ENCODE results near the gene AGTPBP1.

The AGTPBP1 gene

GRCh38 chr9:85515021-85515420 lies 226.7 kb downstream of the AGTPBP1 start:
- Histone ChIP-seq H3K9ac (ENCODE audit: low read depth, low read length) (no peak overlapping the region), H3K4me2 (ENCODE audit: insufficient read depth, low read length) (no peak overlapping the region)
- TF ChIP-seq, protein P1, sequence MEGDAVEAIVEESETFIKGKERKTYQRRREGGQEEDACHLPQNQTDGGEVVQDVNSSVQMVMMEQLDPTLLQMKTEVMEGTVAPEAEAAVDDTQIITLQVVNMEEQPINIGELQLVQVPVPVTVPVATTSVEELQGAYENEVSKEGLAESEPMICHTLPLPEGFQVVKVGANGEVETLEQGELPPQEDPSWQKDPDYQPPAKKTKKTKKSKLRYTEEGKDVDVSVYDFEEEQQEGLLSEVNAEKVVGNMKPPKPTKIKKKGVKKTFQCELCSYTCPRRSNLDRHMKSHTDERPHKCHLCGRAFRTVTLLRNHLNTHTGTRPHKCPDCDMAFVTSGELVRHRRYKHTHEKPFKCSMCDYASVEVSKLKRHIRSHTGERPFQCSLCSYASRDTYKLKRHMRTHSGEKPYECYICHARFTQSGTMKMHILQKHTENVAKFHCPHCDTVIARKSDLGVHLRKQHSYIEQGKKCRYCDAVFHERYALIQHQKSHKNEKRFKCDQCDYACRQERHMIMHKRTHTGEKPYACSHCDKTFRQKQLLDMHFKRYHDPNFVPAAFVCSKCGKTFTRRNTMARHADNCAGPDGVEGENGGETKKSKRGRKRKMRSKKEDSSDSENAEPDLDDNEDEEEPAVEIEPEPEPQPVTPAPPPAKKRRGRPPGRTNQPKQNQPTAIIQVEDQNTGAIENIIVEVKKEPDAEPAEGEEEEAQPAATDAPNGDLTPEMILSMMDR (IDR thresholded peaks at IDR 0.05; ENCODE audit: borderline replicate concordance, extremely low read depth, low read length, poor library complexity, severe bottlenecking): no peak
- TF ChIP-seq EZH2 (IDR thresholded peaks at IDR 0.05; ENCODE audit: borderline replicate concordance, low read depth, low read length, severe bottlenecking): no peak

DNA sequence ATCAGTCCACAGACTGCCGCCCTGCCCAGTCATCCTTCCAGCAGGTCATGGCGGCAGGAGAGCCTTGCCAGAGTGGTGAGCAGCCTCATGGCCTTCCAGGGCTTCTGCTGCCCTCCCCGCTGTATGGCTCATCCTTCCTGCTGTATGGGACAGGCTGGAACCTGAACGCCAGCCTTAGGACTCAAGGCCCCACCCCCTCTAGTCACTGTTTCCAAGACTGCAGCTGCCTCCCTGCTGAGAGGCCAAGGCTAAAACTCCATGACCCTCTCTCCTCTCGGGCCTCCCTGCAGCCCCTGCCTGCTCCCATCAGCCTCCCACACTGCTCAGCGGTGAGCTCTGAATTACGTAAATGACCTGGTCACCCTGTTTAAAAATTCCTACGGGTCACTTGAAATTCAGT lies 227.5 kb downstream of the AGTPBP1 start:
- no peaks in the 10 kb centered on the region for H3K9me3 ChIP-seq (ENCODE audit: insufficient read depth, low read length, severe bottlenecking)
- no peaks in the 10 kb centered on the region for H3K36me3 ChIP-seq (ENCODE audit: insufficient read depth, low read length)
- no peaks in the 10 kb centered on the region for H3K79me2 ChIP-seq (ENCODE audit: insufficient read depth, low read length)
- no peaks in the 10 kb centered on the region for H4K20me1 ChIP-seq (ENCODE audit: insufficient read depth, low read length)
- no peak overlapping the region for H3K4me2 ChIP-seq (ENCODE audit: insufficient read depth, low read length)
- ATAC-seq (ENCODE audit: insufficient read depth, low read depth): no peak
- H2AFZ ChIP-seq (ENCODE audit: low read depth, low read length): no peak overlapping the region
- H3K9ac ChIP-seq (ENCODE audit: low read depth, low read length): no peak overlapping the region
- H3K27ac ChIP-seq (ENCODE audit: low read length): no peak overlapping the region
- no peak overlapping the region for H3K4me3 ChIP-seq (ENCODE audit: low read depth in 1 of 2, low read length in 2 of 2)
- no peaks in the 10 kb centered on the region for H3K4me1 ChIP-seq (ENCODE audit: insufficient read depth, low read length)
- no peak for DNase-seq
- H3K27me3 ChIP-seq (ENCODE audit: insufficient read depth, low read length, poor library complexity): no peaks in the 10 kb centered on the region
- TF ChIP-seq EZH2 (IDR thresholded peaks at IDR 0.05; ENCODE audit: borderline replicate concordance, low read depth, low read length, severe bottlenecking): no peak
- TF ChIP-seq, protein P1 (IDR thresholded peaks at IDR 0.05; ENCODE audit: borderline replicate concordance, extremely low read depth, low read length, poor library complexity, severe bottlenecking): no peak

More at GRCh38 chr9:85515021-85515420, 226.7 kb downstream of the AGTPBP1 start:
- Histone ChIP-seq H4K20me1 (ENCODE audit: insufficient read depth, low read length) (no peaks in the 10 kb centered on the region), H3K4me3 (ENCODE audit: low read depth in 1 of 2, low read length in 2 of 2) (no peak overlapping the region), H2AFZ (ENCODE audit: low read depth, low read length) (no peak overlapping the region), H3K27ac (ENCODE audit: low read length) (no peak overlapping the region), H3K79me2 (ENCODE audit: insufficient read depth, low read length) (no peaks in the 10 kb centered on the region), H3K4me1 (ENCODE audit: insufficient read depth, low read length) (no peaks in the 10 kb centered on the region), H3K9me3 (ENCODE audit: insufficient read depth, low read length, severe bottlenecking) (no peaks in the 10 kb centered on the region), H3K36me3 (ENCODE audit: insufficient read depth, low read length) (no peaks in the 10 kb centered on the region), H3K27me3 (ENCODE audit: insufficient read depth, low read length, poor library complexity) (no peaks in the 10 kb centered on the region)
- DNase-seq (no peak), ATAC-seq (ENCODE audit: insufficient read depth, low read depth) (no peak)

DNA sequence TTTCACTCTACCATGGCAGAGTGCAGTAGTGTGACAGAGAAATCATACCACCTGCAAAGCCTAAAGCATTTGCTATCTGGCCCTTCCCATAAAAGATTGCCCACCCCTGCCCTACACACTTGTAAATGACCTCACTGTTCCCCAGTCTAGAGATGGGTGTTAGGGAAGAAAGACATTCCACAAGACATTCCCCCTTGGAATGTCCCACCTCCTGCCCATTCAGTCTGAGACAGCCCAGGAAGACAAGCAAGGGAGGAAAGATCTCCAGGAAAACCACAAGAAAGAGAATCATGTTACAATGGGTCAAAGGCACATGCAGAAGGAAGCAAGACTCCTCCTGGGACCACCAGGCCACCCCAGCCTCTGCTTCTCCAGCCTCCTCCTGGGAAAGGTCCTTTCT lies 230.0 kb downstream of the AGTPBP1 start:
- Histone ChIP-seq H3K79me2 (ENCODE audit: insufficient read depth, low read length) (no peaks in the 10 kb centered on the region), H3K4me2 (ENCODE audit: insufficient read depth, low read length) (no peak overlapping the region), H3K36me3 (ENCODE audit: insufficient read depth, low read length) (no peaks in the 10 kb centered on the region), H3K4me3 (ENCODE audit: low read depth in 1 of 2, low read length in 2 of 2) (no peak overlapping the region), H3K4me1 (ENCODE audit: insufficient read depth, low read length) (no peaks in the 10 kb centered on the region), H3K27ac (ENCODE audit: low read length) (no peak overlapping the region), H3K27me3 (ENCODE audit: insufficient read depth, low read length, poor library complexity) (no peaks in the 10 kb centered on the region), H4K20me1 (ENCODE audit: insufficient read depth, low read length) (no peaks in the 10 kb centered on the region), H2AFZ (ENCODE audit: low read depth, low read length) (no peak overlapping the region), H3K9ac (ENCODE audit: low read depth, low read length) (no peak overlapping the region), H3K9me3 (ENCODE audit: insufficient read depth, low read length, severe bottlenecking) (no peaks in the 10 kb centered on the region)
- ATAC-seq (ENCODE audit: insufficient read depth, low read depth): no peak
- no peak for TF ChIP-seq EZH2 (IDR thresholded peaks at IDR 0.05; ENCODE audit: borderline replicate concordance, low read depth, low read length, severe bottlenecking)
- TF ChIP-seq, protein P1 (IDR thresholded peaks at IDR 0.05; ENCODE audit: borderline replicate concordance, extremely low read depth, low read length, poor library complexity, severe bottlenecking): no peak
- no peak for DNase-seq

Measured in DND-41 (cell line).